ENCODE results near the gene DDX56.
"Not testable (repeated sequence)": the region's sequence is repeated elsewhere in the genome, so short reads cannot be mapped to it uniquely, and the experiment has no call there.

Gene DDX56

GRCh38 chr7:44555350-44555749, 18.4 kb downstream of the DDX56 start:
- no peak overlapping the region for H3K4me3 ChIP-seq (ENCODE audit: control insufficient read depth, low read depth, low read length)
- no peak for TF ChIP-seq CTCF (conservative IDR thresholded peaks at IDR 0.05; ENCODE audit: control insufficient read depth, insufficient read depth, low read depth, low read length)
- DNase-seq (ENCODE audit: low read depth): no peak

GRCh38 chr7:44552473-44553005, 21.2 kb downstream of the DDX56 start:
- DNase-seq (ENCODE audit: low read depth); H3K4me3 ChIP-seq (ENCODE audit: control insufficient read depth, low read depth, low read length): not testable (repeated sequence)

- no peak overlapping the region for H3K4me3 ChIP-seq (ENCODE audit: control insufficient read depth, low read depth, low read length)
- TF ChIP-seq CTCF (conservative IDR thresholded peaks at IDR 0.05; ENCODE audit: control insufficient read depth, insufficient read depth, low read depth, low read length): no peak
- DNase-seq (ENCODE audit: low read depth): no peak
Observed at GRCh38 chr7:44549457-44549856, 24.3 kb downstream of the DDX56 start.

GRCh38 chr7:44548893-44549292, 24.8 kb downstream of the DDX56 start:
- TF ChIP-seq CTCF (conservative IDR thresholded peaks at IDR 0.05; ENCODE audit: control insufficient read depth, insufficient read depth, low read depth, low read length): no peak
- DNase-seq (ENCODE audit: low read depth): peak; percentile 7
- H3K4me3 ChIP-seq (ENCODE audit: control insufficient read depth, low read depth, low read length): no peak overlapping the region

- no peak for DNase-seq (ENCODE audit: low read depth)
- TF ChIP-seq CTCF (conservative IDR thresholded peaks at IDR 0.05; ENCODE audit: control insufficient read depth, insufficient read depth, low read depth, low read length): no peak
- no peak overlapping the region for H3K4me3 ChIP-seq (ENCODE audit: control insufficient read depth, low read depth, low read length)
Observed at GRCh38 chr7:44547536-44548231, 26.0 kb downstream of the DDX56 start.

GRCh38 chr7:44541876-44542610, 31.7 kb downstream of the DDX56 start:
- DNase-seq (ENCODE audit: low read depth): no peak
- no peak for TF ChIP-seq CTCF (conservative IDR thresholded peaks at IDR 0.05; ENCODE audit: control insufficient read depth, insufficient read depth, low read depth, low read length)
- H3K4me3 ChIP-seq (ENCODE audit: control insufficient read depth, low read depth, low read length): no peak overlapping the region

Measured in fibroblast of mammary gland (primary cell).